ENCODE results near the gene CABP1.

DNA sequence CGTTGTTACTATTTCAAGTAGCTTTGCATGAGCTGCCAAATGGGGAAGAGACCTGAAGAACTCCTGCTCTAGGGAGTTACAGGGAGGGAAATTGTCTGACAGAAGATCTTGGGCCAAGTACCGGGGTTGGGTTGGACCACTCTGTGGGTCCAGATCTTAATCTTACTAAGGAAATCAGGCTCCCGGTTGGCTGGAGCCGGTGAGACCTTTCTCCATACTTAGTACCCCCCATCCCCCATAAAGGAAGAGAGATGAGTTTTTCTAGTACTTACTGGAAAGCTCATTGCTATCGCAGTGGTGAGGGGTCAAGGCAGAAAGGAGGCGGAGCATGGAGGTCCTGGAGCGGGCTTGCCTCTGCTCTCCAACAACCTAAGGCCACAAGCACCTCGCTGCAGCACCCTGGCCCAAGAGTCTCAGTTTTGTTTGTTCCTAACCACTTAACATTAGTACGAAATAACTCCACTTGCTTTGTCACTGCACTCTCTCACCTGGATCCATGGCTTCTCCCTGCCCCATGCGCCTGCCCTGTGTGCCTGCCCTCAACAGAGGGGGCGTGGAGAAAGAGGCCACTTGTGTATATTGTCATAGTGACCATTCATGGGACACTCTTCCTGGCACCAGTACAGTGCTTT lies 63.0 kb downstream of the CABP1 start:
- TF ChIP-seq EZH2 (IDR thresholded peaks at IDR 0.05) = no peak
- no peak for TF ChIP-seq POLR2AphosphoS5 (IDR thresholded peaks at IDR 0.05; ENCODE audit: borderline replicate concordance, low read depth, low read length)

Measured in SK-N-MC (cell line).